AG09309 (cell line): ENCODE data around the gene ZNF263.

Experiments used
- DNase-seq: peaks from one replicate; pipeline ENCODE4 v3.0.0-alpha.2; 2010; ENCODE audit warnings: low read depth
- H3K4me3 ChIP-seq: 2 replicates; pipeline ENCODE4 v1.5.1; 2011; ENCODE audit warnings: mild to moderate bottlenecking, low read depth, low read length, moderate library complexity; ENCODE audit not compliant: control insufficient read depth
- TF ChIP-seq, protein P1 (sequence below): IDR thresholded peaks from 2 replicates; pipeline ENCODE4 v1.5.1; 2011; ENCODE audit warnings: mild to moderate bottlenecking, low read depth, low read length, inconsistent platforms; ENCODE audit not compliant: insufficient read depth, control insufficient read depth; ENCODE audit errors: missing control alignments

The ZNF263 gene

DNA sequence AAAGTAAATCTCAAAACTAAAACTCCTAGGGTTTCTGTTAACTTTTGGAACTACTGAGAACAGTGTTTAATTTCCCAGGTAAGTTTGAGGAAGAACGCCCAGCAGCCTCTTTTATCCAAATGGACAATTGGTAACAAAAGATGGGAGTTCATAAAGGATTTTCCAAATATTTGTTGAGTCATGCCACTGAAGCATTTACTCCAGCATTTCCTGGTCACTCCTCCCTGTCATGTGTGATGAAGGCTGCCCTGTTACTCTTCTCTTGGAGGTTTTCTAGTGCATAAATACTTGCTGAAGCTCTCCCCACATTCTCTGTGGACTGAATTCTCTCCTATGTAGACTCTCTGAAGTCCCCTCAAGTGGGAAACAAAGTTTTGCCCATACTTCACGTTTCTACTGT is 38.5 kb downstream of the ZNF263 start:
- H3K4me3 ChIP-seq = no peak overlapping the region
- DNase-seq = no peak
- TF ChIP-seq, protein P1, sequence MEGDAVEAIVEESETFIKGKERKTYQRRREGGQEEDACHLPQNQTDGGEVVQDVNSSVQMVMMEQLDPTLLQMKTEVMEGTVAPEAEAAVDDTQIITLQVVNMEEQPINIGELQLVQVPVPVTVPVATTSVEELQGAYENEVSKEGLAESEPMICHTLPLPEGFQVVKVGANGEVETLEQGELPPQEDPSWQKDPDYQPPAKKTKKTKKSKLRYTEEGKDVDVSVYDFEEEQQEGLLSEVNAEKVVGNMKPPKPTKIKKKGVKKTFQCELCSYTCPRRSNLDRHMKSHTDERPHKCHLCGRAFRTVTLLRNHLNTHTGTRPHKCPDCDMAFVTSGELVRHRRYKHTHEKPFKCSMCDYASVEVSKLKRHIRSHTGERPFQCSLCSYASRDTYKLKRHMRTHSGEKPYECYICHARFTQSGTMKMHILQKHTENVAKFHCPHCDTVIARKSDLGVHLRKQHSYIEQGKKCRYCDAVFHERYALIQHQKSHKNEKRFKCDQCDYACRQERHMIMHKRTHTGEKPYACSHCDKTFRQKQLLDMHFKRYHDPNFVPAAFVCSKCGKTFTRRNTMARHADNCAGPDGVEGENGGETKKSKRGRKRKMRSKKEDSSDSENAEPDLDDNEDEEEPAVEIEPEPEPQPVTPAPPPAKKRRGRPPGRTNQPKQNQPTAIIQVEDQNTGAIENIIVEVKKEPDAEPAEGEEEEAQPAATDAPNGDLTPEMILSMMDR = no peak

DNA sequence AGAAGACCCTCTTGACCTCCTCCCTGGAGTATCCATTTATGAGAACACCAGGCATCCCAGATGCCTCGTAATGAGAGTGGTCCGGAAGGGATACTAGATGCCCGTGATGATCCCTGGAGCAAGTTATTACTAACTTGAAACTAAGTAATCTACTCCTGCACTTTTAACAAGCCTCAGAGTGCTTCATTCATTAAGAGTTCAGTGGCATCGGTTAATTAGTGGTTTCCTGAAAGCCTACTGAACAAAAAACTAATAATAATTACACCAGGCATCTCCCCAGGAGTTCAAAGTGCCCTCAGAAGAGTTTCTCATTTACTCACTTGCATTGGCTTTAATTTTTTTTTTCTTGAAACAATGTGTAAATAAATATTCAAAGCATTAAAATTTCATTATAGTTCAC is 44.2 kb downstream of the ZNF263 start:
- H3K4me3 ChIP-seq = no peak overlapping the region
- TF ChIP-seq, protein P1 = no peak
- no peak for DNase-seq

DNA sequence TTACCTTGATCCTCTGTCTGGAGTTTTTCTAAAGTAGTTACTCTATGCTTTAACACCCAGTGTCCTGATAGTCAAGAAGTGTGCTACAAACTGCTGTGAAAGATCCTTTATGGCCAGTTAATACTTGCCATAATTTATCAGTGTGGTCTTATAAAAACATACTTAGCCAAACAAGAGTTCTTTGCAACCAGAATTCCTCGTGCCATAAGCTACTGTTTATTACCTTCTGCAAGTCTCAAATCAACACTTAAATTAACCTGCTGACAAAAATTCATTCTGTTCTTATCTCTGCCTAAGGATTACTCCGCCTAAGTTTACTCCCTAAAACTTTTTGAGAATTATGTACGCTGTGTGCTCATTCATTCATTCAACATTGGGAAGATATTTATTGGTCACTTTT is 44.8 kb downstream of the ZNF263 start:
- H3K4me3 ChIP-seq = no peak overlapping the region
- TF ChIP-seq, protein P1 = no peak
- no peak for DNase-seq

DNA sequence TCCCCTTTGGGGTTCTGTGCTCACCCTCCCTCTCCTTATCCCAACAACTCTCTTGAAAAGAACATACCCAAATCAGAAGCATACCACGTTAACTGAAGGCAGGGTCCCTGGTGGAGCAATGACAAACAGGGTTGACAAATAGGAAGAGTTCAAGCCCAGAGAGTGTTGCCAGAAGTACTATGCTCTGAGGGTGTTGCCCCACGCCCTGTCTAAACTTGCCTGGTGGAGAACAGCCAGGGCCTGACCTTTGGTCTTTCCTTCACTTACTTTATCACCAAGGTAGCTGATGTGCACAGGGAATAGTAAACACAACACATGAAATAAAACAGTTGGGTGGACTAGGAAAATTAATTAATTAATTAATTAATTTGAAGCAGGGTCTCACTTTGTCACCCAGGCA is 45.4 kb downstream of the ZNF263 start:
- TF ChIP-seq, protein P1 = no peak
- H3K4me3 ChIP-seq = no peak overlapping the region
- DNase-seq = no peak
